Vagina (tissue), 2 donors: ENCODE data around the gene FRRS1L. TPM values are rescaled to one million over a fixed set of nuclear protein-coding genes. Genes with fewer than 3 reads are reported as not detected.

Source experiments
- DNase-seq, 2 donors: peaks; one replicate each; pipeline ENCODE4 v3.0.0-alpha.2; 2017; ENCODE audit errors: extremely low spot score in 2 of 2
- H3K27ac ChIP-seq: fragments of 200-600 bp; sonication (generic); one replicate; pipeline ENCODE4 v1.5.1; 2019
- H3K27me3 ChIP-seq: fragments of 200-600 bp; sonication (generic); one replicate; pipeline ENCODE4 v1.5.1; 2019
- H3K36me3 ChIP-seq, 2 donors: fragments of 200-600 bp; sonication (generic); one replicate each; pipeline ENCODE4 v1.5.1; 2017 to 2019
- H3K4me1 ChIP-seq: fragments of 200-600 bp; sonication (generic); one replicate; pipeline ENCODE4 v1.5.1; 2019
- H3K4me3 ChIP-seq, 2 donors: fragments of 200-600 bp; sonication (generic); 1 replicate in 1 of 2; 2 replicates in 1 of 2; pipeline ENCODE4 v1.5.1; 2016 to 2019
- H3K9me3 ChIP-seq: fragments of 200-600 bp; sonication (generic); one replicate; pipeline ENCODE4 v1.5.1; 2019
- POLR2A ChIP-seq, 2 donors: fragments of 450-650 bp; IDR thresholded peaks; one replicate each; pipeline ENCODE4 v1.6.1; 2017; ENCODE audit warnings: antibody characterized with exemption in 2 of 2, mild to moderate bottlenecking in 2 of 2, moderate library complexity in 2 of 2
- POLR2AphosphoS5 ChIP-seq, 2 donors: sonication (generic); formaldehyde crosslinking; IDR thresholded peaks; one replicate each; pipeline ENCODE4 v1.9.0; 2017; ENCODE audit warnings: antibody characterized with exemption in 2 of 2, mild to moderate bottlenecking in 2 of 2, low read depth in 1 of 2; ENCODE audit not compliant: insufficient read depth in 1 of 2
- intact Hi-C: fragments of 100-400 bp; cut with DNase I; formaldehyde crosslinking; loops from one replicate; pipeline ENCODE4 v1.15.1; 2023
- total RNA-seq: library from RNA; depleted of rRNA; stranded (reverse); fragments of >200 nt; gene quantifications from one replicate; pipeline ENCODE4 v1.2.3, GENCODE V29; 2016
- TF ChIP-seq, protein P1 (sequence below), 3 experiments: fragments of 450-650 bp in 2 of 3; fragments of 200-600 bp in 1 of 3; sonication (generic) in 1 of 3; IDR thresholded peaks; one replicate each; pipeline ENCODE4 v1.5.1; 2017 to 2019; ENCODE audit warnings: antibody characterized with exemption in 3 of 3, mild to moderate bottlenecking in 2 of 3, moderate library complexity in 2 of 3

The FRRS1L gene
- total RNA-seq, 1 donor from 2014 or later: 2.2 TPM

DNA sequence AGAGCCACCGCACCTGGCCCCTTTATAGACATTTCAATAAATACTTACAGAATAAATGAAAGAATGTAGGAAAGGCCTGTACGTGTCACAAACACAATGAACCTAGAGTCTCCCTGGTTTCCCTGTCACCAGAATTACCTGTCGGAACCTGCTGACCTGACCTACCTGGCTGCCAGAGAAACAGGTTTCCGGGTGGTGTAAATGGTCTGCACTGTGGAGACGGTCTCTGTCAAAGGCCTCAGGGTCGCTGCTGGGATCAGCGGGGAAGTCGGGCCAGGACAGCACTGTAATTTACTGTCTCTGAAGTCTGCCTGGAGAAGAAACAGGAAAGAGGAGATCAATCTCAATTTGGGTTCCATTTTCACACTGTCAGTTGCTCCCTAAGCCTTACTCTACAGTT lies 9.3 kb upstream of the FRRS1L start:
- no peak for DNase-seq
- intact Hi-C loops: no loop called here
- Histone ChIP-seq H3K4me1 (no peaks in the 10 kb centered on the region), H3K27me3 (no peaks in the 10 kb centered on the region), H3K4me3 (no peak overlapping the region), H3K36me3 (no peaks in the 10 kb centered on the region), H3K9me3 (no peaks in the 10 kb centered on the region), H3K27ac (no peak overlapping the region)
- no peak for TF ChIP-seq POLR2A (IDR thresholded peaks at IDR 0.05)
- TF ChIP-seq, protein P1, sequence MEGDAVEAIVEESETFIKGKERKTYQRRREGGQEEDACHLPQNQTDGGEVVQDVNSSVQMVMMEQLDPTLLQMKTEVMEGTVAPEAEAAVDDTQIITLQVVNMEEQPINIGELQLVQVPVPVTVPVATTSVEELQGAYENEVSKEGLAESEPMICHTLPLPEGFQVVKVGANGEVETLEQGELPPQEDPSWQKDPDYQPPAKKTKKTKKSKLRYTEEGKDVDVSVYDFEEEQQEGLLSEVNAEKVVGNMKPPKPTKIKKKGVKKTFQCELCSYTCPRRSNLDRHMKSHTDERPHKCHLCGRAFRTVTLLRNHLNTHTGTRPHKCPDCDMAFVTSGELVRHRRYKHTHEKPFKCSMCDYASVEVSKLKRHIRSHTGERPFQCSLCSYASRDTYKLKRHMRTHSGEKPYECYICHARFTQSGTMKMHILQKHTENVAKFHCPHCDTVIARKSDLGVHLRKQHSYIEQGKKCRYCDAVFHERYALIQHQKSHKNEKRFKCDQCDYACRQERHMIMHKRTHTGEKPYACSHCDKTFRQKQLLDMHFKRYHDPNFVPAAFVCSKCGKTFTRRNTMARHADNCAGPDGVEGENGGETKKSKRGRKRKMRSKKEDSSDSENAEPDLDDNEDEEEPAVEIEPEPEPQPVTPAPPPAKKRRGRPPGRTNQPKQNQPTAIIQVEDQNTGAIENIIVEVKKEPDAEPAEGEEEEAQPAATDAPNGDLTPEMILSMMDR (IDR thresholded peaks at IDR 0.05): no peak
- TF ChIP-seq POLR2AphosphoS5 (IDR thresholded peaks at IDR 0.05; ENCODE audit: insufficient read depth in 1 of 2, low read depth in 1 of 2): no peak

DNA sequence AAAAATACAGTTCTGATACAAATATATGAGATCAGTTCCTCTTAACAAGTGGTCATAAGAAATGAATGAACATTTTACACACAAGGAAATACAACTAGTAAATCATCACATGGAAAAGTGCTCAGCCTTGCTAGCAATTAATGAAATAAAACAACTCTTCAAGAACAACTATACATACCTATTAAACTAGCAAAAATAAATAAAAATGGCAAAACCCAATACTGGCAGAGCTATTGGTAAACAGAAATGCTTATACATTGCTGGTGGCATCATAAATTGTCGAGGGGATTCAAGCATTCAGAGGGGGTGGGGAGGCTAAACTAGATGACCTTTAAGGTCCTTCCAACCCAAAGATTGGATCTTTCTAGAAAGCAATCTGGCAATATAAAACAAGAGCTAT lies 5.9 kb upstream of the FRRS1L start:
- H3K4me3 ChIP-seq: no peak overlapping the region
- H3K27me3 ChIP-seq: no peaks in the 10 kb centered on the region
- no peaks in the 10 kb centered on the region for H3K9me3 ChIP-seq
- intact Hi-C loops: no loop called here
- H3K36me3 ChIP-seq: no peaks in the 10 kb centered on the region
- H3K27ac ChIP-seq: no peak overlapping the region
- DNase-seq: no peak
- no peak for TF ChIP-seq POLR2A (IDR thresholded peaks at IDR 0.05)
- TF ChIP-seq, protein P1 (IDR thresholded peaks at IDR 0.05): no peak
- no peak for TF ChIP-seq POLR2AphosphoS5 (IDR thresholded peaks at IDR 0.05; ENCODE audit: insufficient read depth in 1 of 2, low read depth in 1 of 2)
- H3K4me1 ChIP-seq: no peaks in the 10 kb centered on the region

DNA sequence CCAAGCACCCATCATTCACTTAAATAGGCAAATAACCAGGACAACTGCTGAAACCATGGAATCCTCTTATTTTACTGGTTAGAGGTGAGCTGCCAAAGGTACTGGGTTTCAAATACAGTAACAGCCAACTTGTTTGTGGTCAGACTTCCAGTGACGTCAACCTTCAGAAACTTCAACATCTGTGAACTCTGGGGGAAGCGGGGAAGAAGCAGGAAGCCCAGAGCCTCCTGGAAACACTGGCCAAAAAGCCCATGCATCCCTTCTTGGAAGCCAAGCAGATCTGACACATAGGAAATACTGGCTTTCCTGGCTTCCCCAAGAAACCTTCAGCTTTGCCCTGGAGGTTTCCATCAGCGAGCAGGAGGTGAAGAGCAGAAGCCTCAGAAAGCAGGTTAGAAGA lies 4.9 kb upstream of the FRRS1L start:
- Histone ChIP-seq H3K9me3 (no peaks in the 10 kb centered on the region), H3K27me3 (no peaks in the 10 kb centered on the region), H3K4me3 (no peak overlapping the region), H3K4me1 (no peaks in the 10 kb centered on the region), H3K36me3 (no peaks in the 10 kb centered on the region), H3K27ac (no peak overlapping the region)
- no peak for DNase-seq
- TF ChIP-seq POLR2A (IDR thresholded peaks at IDR 0.05): no peak
- TF ChIP-seq, protein P1 (IDR thresholded peaks at IDR 0.05): no peak
- intact Hi-C loops: no loop called here

DNA sequence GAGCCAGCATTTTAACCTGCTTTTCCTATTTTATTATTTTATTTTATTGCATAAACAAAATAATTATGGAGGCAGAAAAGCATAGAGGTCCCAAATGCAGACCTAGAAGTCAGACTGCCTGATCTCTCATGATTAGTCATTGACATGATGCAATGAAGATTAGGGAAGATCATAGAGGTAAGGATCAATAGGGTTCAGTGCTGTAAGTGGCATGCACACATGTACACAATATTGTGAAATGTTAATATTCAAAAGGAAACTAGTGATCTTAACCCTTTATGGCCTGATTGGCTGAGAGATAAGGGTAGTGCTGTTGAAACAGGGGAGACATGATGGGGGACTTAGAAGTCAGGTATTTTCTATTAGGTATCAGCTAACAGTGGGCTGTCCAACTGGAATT lies 1.1 kb upstream of the FRRS1L start:
- H3K9me3 ChIP-seq: no peaks in the 10 kb centered on the region

DNA sequence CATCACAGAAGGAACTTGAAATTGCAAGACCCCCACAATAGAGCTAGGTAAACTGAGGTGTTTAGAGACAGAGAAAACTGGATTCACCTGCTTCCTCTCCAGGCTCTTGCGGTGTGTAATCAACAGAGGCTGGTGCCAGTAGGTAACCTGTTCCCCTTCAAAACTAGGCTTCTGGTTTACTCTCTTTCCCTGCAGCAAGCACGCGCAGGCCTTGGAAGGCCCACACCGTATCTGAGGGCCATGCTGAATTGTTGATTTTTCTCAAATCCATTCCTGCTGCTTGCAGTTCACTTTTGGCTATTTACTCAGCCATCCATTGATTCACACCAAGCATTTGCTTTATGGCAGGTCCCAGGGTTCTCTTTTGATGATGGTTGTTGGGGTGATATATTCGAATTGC lies 667 bp upstream of the FRRS1L start:
- intact Hi-C loops: no loop called here
- Histone ChIP-seq H3K4me3 (no peak overlapping the region), H3K9me3 (no peaks in the 10 kb centered on the region), H3K36me3 (no peaks in the 10 kb centered on the region), H3K27ac (no peak overlapping the region), H3K27me3 (no peaks in the 10 kb centered on the region), H3K4me1 (no peaks in the 10 kb centered on the region)
- TF ChIP-seq, protein P1 (IDR thresholded peaks at IDR 0.05): no peak
- TF ChIP-seq POLR2AphosphoS5 (IDR thresholded peaks at IDR 0.05; ENCODE audit: insufficient read depth in 1 of 2, low read depth in 1 of 2) (no peak), POLR2A (IDR thresholded peaks at IDR 0.05) (no peak)
- no peak for DNase-seq

More for the DNA sequence above, 1.1 kb upstream of the FRRS1L start:
- intact Hi-C loops: no loop called here
- Histone ChIP-seq H3K4me1 (no peaks in the 10 kb centered on the region), H3K4me3 (no peak overlapping the region), H3K27ac (no peak overlapping the region), H3K27me3 (no peaks in the 10 kb centered on the region), H3K36me3 (no peaks in the 10 kb centered on the region)
- DNase-seq: no peak
- TF ChIP-seq POLR2A (IDR thresholded peaks at IDR 0.05) (no peak), POLR2AphosphoS5 (IDR thresholded peaks at IDR 0.05; ENCODE audit: insufficient read depth in 1 of 2, low read depth in 1 of 2) (no peak)
- TF ChIP-seq, protein P1 (IDR thresholded peaks at IDR 0.05): no peak
